Endodermal cell (in vitro differentiated cells): ENCODE results near the gene NXPH3. TPM values are rescaled to one million over a fixed set of nuclear protein-coding genes. Genes with fewer than 3 reads are reported as not detected.

ENCODE experiments used
- DNase-seq: peaks from one replicate; pipeline ENCODE4 v3.0.0-alpha.2; 2017
- H3K27ac ChIP-seq: 2 replicates; pipeline ENCODE4 v1.5.1; 2013; ENCODE audit warnings: mild to moderate bottlenecking, low read depth, low read length, moderate library complexity
- H3K27me3 ChIP-seq: 2 replicates; pipeline ENCODE4 v1.6.1; 2013; ENCODE audit warnings: mild to moderate bottlenecking, low read length, moderate library complexity; ENCODE audit not compliant: insufficient read depth, control insufficient read depth, poor library complexity, severe bottlenecking
- H3K36me3 ChIP-seq: 2 replicates; pipeline ENCODE4 v1.7.0; 2013; ENCODE audit warnings: mild to moderate bottlenecking, low read length, moderate library complexity; ENCODE audit not compliant: control insufficient read depth, insufficient read depth
- H3K4me1 ChIP-seq: one replicate; pipeline ENCODE4 v1.7.0; 2013; ENCODE audit warnings: low read length; ENCODE audit not compliant: control insufficient read depth, insufficient read depth
- H3K4me3 ChIP-seq: 2 replicates; pipeline ENCODE4 v1.5.1; 2013; ENCODE audit warnings: mild to moderate bottlenecking, low read length, moderate library complexity
- H3K9ac ChIP-seq: 2 replicates; pipeline ENCODE4 v1.6.1; 2013; ENCODE audit warnings: mild to moderate bottlenecking, low read length, moderate library complexity; ENCODE audit not compliant: poor library complexity, severe bottlenecking; ENCODE audit errors: extremely low read depth
- H3K9me3 ChIP-seq: 2 replicates; pipeline ENCODE4 v1.6.1; 2013; ENCODE audit warnings: mild to moderate bottlenecking, low read length, moderate library complexity; ENCODE audit not compliant: control insufficient read depth
- H3K27ac Mint-ChIP-seq: 2 replicates; pipeline ENCODE4 v1.8.0; 2020; ENCODE audit warnings: mixed read lengths
- H3K27me3 Mint-ChIP-seq: 2 replicates; pipeline ENCODE4 v1.8.0; 2021; ENCODE audit warnings: mild to moderate bottlenecking, mixed read lengths; ENCODE audit not compliant: insufficient read depth
- H3K36me3 Mint-ChIP-seq: 2 replicates; pipeline ENCODE4 v1.8.0; 2020; ENCODE audit warnings: low read depth, mixed read lengths
- H3K4me1 Mint-ChIP-seq: 2 replicates; pipeline ENCODE4 v1.8.0; 2020; ENCODE audit warnings: mixed read lengths
- H3K4me3 Mint-ChIP-seq: 2 replicates; pipeline ENCODE4 v1.8.0; 2020; ENCODE audit warnings: mild to moderate bottlenecking, moderate library complexity, mixed read lengths
- H3K9me3 Mint-ChIP-seq: 2 replicates; pipeline ENCODE4 v1.8.0; 2020; ENCODE audit warnings: mild to moderate bottlenecking, mixed read lengths
- WGBS, 2 experiments: methylation state at CpG; one replicate each; pipeline versions ENCODE4 v1.1.5 to v1.1.7; 2013; ENCODE audit warnings: missing lambda C conversion rate in 2 of 2, mixed read lengths in 1 of 2; ENCODE audit not compliant: insufficient coverage in 1 of 2, insufficient read length in 1 of 2; 5-methylcytosine and 5-hydroxymethylcytosine counted together
- total RNA-seq, 2 donors: library from RNA; stranded (reverse); fragmentation: NEBNext Ultra II Directional in 1 of 2; extraction: Animal tissue kit (Norgen Biotek cat#: 25700) in 1 of 2; gene quantifications; 2 replicates in 1 of 2; 3 replicates in 1 of 2; pipeline ENCODE4 v1.2.1, GENCODE V29; 2021
- TF ChIP-seq, protein P1 (sequence below): fragments of 200-600 bp; sonication (generic); conservative IDR thresholded peaks from 2 replicates; pipeline ENCODE4 v1.5.0; 2021; ENCODE audit warnings: antibody characterized with exemption, mild to moderate bottlenecking

Gene NXPH3
- total RNA-seq, 2 donors from 2014 or later, result 3.0 to 5.9 TPM

DNA sequence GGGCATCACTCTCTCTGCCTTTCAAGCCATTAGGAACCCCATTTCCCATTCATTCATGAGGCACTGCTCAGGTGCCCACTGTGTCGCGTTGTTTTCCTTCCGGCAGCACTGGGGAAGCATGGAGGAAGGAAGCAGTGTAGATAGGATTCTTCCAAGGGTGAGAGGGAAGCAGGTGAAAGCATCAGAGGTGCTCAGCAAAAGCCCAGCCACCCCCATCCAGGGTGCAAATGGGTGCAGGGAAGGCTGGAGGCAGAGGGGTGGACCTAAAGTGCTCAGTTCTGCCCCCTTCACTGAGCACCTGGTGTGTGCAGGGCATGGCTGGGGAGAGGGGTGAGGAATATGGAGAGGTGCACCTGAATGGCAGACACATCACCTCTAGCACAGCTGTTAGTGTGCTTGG is 3.4 kb upstream of the NXPH3 start:
- 80% methylated on average over 3 of the region's 3 CpGs; no CpG with 5 or more reads in 1 of the 2 experiments for WGBS, 2 experiments
- Mint-ChIP-seq H3K9me3 (no peaks in the 10 kb centered on the region), H3K36me3 (no peaks in the 10 kb centered on the region), H3K4me3 (no peak overlapping the region), H3K27ac (no peak overlapping the region), H3K4me1 (no peaks in the 10 kb centered on the region), H3K27me3 (peaks cover 52% of the 10 kb centered on the region)
- H3K4me3 ChIP-seq, result no peak overlapping the region
- H3K4me1 ChIP-seq, result no peaks in the 10 kb centered on the region
- H3K27ac ChIP-seq, result no peak overlapping the region
- peaks cover 57% of the 10 kb centered on the region for H3K27me3 ChIP-seq
- H3K9me3 ChIP-seq, result no peaks in the 10 kb centered on the region
- no peak overlapping the region for H3K9ac ChIP-seq
- H3K36me3 ChIP-seq, result no peaks in the 10 kb centered on the region
- TF ChIP-seq, protein P1, sequence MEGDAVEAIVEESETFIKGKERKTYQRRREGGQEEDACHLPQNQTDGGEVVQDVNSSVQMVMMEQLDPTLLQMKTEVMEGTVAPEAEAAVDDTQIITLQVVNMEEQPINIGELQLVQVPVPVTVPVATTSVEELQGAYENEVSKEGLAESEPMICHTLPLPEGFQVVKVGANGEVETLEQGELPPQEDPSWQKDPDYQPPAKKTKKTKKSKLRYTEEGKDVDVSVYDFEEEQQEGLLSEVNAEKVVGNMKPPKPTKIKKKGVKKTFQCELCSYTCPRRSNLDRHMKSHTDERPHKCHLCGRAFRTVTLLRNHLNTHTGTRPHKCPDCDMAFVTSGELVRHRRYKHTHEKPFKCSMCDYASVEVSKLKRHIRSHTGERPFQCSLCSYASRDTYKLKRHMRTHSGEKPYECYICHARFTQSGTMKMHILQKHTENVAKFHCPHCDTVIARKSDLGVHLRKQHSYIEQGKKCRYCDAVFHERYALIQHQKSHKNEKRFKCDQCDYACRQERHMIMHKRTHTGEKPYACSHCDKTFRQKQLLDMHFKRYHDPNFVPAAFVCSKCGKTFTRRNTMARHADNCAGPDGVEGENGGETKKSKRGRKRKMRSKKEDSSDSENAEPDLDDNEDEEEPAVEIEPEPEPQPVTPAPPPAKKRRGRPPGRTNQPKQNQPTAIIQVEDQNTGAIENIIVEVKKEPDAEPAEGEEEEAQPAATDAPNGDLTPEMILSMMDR, result no peak
- DNase-seq, result peak; percentile 55

DNA sequence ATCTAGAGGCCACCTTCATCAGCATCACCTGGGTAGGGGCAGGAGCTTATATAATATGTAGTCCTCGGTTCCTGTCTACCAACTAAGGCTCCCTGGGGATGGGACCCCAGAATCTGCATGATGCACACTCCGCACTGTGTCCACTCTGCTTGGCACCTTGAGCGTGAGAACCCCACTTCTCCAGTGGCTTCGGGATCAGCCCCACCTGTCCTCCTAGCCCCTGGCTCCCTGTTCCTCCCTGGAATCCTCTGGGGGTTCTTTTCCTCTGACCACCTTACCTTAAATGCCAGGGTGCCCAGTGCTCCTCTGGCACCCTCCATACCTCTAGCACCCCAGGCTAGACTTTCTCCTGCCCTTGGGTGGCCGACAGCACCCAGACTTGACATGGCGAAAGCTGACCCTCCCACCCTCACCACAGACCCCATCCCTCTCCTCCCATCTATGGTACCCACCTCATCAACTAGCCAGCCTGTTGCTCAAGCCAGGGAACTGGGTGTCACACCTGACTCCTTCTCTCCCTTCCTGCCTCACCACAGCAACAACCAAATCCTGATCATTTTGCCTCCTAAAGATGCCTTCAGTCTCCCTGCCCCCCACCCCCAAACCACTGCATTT is 2.8 kb upstream of the NXPH3 start:
- H3K9me3 Mint-ChIP-seq, result no peaks in the 10 kb centered on the region
- WGBS, 2 experiments, result 84 to 88% methylated on average over 5 to 6 of the region's 6 CpGs

DNA sequence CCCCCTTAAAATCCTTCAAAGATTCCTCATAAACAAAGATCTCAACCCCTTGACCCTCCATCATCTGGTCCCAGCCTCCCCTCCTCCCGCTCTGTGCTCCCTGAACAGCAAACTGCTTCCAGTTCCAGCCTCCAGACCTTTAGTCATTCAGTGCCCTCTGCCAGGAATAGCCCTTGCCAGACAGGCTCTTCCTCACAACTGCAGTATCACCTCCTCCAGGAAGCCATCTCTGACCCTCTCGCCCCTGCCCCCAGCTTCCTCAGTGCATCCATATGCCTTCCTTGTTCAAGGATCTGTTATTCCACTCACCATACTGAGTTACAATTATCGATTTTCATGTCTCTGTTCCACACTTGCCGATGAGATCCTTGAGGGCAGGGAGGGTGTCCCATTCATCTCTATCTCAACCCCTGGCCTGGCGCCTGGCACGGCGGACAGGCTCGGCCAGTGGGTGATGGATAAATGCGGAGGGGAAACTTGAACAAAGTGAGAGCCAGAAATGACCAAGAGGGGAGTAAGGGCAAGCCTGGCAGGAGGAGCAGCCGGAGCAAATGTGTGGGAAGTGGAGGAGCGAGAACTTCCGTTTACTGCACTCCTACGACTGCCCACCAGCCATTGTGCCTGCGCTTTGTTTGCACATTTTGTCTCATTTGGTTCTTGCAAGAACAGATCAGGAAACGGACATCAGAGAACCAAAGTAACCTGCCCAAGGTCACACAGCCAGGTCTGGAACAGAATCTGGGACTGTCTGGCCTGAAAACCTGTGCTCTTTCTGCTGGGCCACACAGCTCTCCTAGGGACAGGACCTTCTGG is 2.0 kb upstream of the NXPH3 start:
- no peaks in the 10 kb centered on the region for H3K36me3 Mint-ChIP-seq

More for the DNA sequence above, 2.8 kb upstream of the NXPH3 start:
- Mint-ChIP-seq H3K4me1 (no peaks in the 10 kb centered on the region), H3K36me3 (no peaks in the 10 kb centered on the region), H3K27ac (no peak overlapping the region), H3K4me3 (no peak overlapping the region), H3K27me3 (peaks cover 59% of the 10 kb centered on the region)
- peaks cover 63% of the 10 kb centered on the region for H3K27me3 ChIP-seq
- TF ChIP-seq, protein P1, result no peak
- no peaks in the 10 kb centered on the region for H3K4me1 ChIP-seq
- no peak overlapping the region for H3K4me3 ChIP-seq
- peak; percentile 46 for DNase-seq
- H3K9me3 ChIP-seq, result no peaks in the 10 kb centered on the region
- H3K36me3 ChIP-seq, result no peaks in the 10 kb centered on the region
- no peak overlapping the region for H3K9ac ChIP-seq
- no peak overlapping the region for H3K27ac ChIP-seq

More for the DNA sequence above, 2.0 kb upstream of the NXPH3 start:
- no peaks in the 10 kb centered on the region for H3K9me3 ChIP-seq
- no peak overlapping the region for H3K4me3 ChIP-seq
- no peaks in the 10 kb centered on the region for H3K9me3 Mint-ChIP-seq
- H3K27me3 ChIP-seq, result peaks cover 69% of the 10 kb centered on the region
- peaks cover 67% of the 10 kb centered on the region for H3K27me3 Mint-ChIP-seq
- H3K4me3 Mint-ChIP-seq, result no peak overlapping the region
- no peaks in the 10 kb centered on the region for H3K36me3 ChIP-seq
- H3K4me1 ChIP-seq, result no peaks in the 10 kb centered on the region
- H3K9ac ChIP-seq, result no peak overlapping the region
- H3K27ac ChIP-seq, result no peak overlapping the region
- TF ChIP-seq, protein P1, result no peak
- H3K27ac Mint-ChIP-seq, result no peak overlapping the region
- no peaks in the 10 kb centered on the region for H3K4me1 Mint-ChIP-seq
- DNase-seq, result no peak
- WGBS, 2 experiments, result 88 to 89% methylated on average over 7 to 15 of the region's 15 CpGs
